HUDEP-2 (cell line): Measurements from ENCODE around the gene OCEL1.
A peak's percentile ranks its signal among the peaks of the same experiment; 100 is the strongest.
"Not testable (repeated sequence)": the region's sequence is repeated elsewhere in the genome, so short reads cannot be mapped to it uniquely, and the experiment has no call there.

Experiments
- DNase-seq, 76 experiments: peaks; one replicate each; lab custom pipeline; 2025; ENCODE audit not compliant: unreplicated experiment in 76 of 76; lab: John Stamatoyannopoulos, UW

The OCEL1 gene

GRCh38 chr19:17226002-17226933 lies at the start of gene OCEL1:
TSS of gene OCEL1 (plus strand) at chr19:17226226. CDS start at chr19:17226248, 22 bp downstream.
- DNase-seq: peak; percentile 68 to 100 (median 98)

DNA sequence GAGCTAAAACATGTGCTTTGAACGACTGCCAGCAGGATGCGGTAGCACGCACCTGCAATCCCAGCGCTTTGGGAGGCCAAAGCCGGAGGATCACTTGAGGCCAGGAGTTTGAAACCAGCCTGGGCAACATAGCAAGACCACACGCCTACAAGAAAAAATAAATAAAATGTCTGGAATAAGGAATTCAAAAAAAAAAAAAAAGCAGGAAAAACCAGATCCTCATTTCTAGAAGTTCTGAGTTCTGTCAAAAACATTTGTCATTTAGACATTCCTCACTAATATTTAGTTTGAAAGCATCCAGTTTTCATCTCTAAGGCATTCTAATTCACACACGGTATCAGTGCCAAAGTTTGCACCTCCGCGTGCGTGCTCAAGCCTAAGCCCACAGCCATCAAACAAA lies 47.7 kb upstream of the OCEL1 start:
- DNase-seq: no peak

- DNase-seq: no peak
These were observed 44.9 kb upstream of the OCEL1 start for GRCh38 chr19:17180997-17181702.

- no peak for DNase-seq
These were observed 42.7 kb upstream of the OCEL1 start for GRCh38 chr19:17183271-17183761.

GRCh38 chr19:17183858-17184321 lies 42.1 kb upstream of the OCEL1 start:
- no peak for DNase-seq

GRCh38 chr19:17184371-17184841 lies 41.6 kb upstream of the OCEL1 start:
- no peak for DNase-seq

DNA sequence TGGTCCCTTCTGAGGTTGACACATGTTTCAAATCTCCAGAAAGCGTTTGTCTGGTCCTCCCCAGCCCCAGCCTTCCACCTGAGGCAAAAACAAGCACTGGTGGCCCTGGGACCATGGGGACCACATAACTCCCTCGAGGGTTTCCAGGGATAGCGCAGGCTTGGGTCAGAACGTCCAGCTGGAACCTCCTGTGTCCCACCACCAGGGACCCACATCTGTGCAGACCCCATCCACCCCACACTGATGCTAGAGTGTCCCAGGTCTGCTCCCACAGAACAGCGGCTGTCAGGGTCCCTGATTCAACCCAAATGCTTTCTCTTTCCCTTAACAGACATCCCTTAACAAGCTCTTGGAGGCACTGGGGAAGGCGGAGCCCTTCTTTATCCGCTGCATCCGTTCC lies 40.4 kb upstream of the OCEL1 start:
- no peak for DNase-seq

GRCh38 chr19:17191736-17192135 lies 34.3 kb upstream of the OCEL1 start:
- not testable (repeated sequence) for DNase-seq

- DNase-seq: no peak
These were observed 33.3 kb upstream of the OCEL1 start for GRCh38 chr19:17192751-17193150.

GRCh38 chr19:17194608-17195007 lies 31.4 kb upstream of the OCEL1 start:
- DNase-seq: no peak

DNA sequence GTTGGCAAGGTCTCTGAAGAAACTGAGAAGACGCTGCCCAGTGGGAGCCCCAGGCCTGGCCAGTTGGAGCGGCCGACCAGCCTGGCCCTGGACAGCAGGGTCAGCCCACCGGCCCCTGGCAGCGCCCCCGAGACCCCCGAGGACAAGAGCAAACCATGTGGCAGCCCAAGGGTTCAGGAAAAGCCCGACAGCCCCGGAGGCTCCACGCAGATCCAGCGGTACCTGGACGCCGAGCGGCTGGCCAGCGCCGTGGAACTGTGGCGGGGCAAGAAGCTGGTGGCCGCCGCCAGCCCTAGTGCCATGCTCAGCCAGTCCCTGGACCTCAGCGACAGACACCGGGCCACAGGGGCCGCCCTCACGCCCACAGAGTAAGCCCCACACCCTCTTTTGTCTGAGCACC lies 30.9 kb upstream of the OCEL1 start:
- DNase-seq: no peak

DNA sequence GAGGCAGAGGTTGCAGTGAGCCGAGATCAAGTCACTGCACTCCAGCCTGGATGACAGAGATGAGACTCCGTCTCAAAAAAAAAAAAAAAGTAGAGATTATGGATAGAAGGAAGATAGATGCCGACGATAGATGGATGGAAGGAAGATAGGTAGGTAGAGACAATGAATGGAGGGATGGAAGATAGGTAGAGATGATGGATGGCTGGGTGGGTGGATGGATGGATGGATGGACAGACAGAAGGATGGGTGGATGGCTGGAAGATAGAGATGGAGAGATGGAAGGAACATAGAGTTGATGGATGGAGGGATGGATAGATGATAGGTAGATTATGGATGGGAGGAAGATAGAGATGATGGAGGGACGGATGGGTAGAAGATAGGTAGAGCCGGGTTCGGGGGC lies 29.4 kb upstream of the OCEL1 start:
- no peak for DNase-seq

GRCh38 chr19:17197666-17198065 lies 28.4 kb upstream of the OCEL1 start:
- DNase-seq: no peak

- no peak for DNase-seq
These were observed 25.5 kb upstream of the OCEL1 start for GRCh38 chr19:17200408-17201079.

DNA sequence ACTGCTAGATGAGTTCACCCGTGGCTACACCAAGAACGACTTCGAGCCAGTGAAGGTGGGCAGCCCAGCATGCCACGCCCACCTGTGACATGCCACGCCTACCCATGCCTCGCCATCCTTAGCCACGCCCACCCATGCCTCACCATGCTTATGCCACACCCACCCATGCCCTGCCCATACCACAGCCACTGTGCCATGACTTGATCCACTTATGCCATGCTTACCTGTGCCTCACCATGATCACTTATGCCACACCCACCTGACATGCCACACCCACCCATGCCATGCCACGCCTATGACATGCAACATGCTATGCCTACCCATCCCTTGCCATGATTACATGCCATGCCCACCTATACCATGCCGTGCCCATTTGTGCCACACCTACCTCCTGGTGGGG lies 23.8 kb upstream of the OCEL1 start:
- peak in 32 of 76 experiments; percentile 4 to 56 (median 32) for DNase-seq

- DNase-seq: no peak
These were observed 23.3 kb upstream of the OCEL1 start for GRCh38 chr19:17202713-17203112.

DNA sequence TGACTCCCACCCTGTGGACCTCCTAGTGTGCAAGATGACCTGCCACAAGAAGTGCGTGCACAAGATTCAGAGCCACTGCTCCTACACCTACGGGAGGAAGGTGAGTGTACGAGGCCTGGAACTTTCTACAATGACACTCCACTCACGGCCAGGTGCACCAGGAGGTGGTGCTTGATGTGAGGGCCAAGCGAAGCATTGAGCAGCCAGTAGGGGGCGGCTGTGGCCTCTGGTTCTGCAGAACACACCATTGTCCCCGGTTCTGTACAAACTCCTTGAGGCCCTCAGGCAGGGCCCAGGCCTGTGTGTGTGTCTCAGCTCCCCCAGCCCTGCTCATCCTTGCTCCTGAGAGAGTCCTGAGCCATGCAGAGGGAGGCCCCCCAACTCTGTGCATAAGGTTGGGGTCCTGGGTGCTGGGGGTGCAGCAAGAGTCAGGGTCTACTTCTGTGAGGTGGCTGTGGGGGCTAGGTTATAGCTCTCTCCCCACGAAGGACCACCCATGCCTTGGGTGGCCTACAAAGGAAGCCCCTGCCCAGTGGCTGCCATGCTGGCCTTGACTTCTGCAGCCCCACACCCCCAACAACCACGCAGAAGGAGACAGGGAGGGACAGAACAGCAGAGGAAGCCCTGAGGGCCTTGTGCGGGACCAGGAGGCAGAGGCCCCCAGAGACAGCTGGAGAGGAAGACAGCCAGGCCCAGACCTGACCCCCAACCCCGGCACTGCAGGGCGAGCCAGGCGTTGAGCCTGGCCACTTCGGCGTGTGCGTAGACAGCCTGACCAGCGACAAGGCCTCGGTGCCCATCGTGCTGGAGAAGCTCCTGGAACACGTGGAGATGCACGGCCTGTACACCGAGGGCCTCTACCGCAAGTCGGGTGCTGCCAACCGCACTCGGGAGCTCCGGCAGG lies 20.5 kb upstream of the OCEL1 start:
- peak in 70 of 76 experiments; percentile 26 to 84 (median 64) for DNase-seq

DNA sequence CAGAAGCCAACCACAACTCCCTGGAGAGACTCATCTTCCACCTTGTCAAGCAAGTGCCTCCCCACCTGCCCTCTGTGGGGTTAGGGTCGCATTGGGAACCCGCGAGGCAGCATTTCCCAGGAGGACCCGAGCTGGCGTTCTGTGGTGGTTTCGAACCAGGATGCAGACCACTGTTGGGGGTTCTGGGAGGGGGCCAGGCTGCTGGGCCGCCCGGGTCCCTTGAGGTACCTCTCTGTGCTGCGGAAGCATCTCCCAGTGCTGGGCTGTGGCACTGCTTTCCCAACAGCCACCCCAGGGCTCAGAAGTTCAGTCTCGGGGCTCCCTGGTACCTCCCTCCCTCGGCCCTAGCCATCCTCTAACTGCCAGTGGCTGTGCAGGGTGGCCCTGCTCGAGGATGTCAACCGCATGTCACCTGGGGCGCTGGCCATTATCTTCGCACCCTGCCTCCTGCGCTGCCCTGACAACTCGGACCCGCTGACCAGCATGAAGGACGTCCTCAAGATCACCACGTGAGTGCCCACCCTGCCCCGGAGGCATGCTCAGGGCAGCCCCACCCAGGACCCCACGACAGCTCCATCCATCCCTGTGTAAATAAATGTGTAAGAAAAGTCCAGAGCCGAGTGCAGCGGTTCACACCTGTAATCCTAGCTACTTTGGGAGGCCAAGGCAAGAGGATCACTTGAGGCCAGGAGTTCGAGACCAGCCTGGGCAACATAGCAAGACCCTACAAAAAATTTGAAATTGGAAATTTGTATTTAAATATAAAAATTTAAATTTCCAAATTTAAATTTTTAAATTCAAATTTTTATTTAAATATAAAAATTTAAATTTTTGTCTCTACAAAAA lies 19.1 kb upstream of the OCEL1 start:
- DNase-seq: no peak
